ENCODE measurements around the gene GON4L.
"Not testable (repeated sequence)": the region's sequence is repeated elsewhere in the genome, so short reads cannot be mapped to it uniquely, and the experiment has no call there.

The GON4L gene

DNA sequence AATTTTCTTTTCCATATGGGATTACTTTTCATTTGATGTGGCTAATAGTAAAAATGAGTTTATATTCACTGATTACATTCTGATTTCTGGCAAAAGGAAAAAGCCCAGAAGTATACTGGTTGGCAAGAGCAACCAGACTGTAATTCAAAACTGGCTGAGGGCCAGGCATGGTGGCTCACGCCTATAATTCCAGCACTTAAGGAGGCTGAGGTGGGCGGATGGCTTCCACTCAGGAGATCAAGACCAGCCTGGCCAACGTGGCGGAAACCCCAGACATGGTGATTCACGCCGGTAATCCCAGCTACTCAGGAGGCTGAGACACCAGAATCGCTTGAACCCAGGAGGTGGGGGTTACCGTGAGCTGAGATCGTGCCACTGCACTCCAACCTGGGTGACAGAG is 16.8 kb upstream of the GON4L start:
- DNase-seq: no peak

DNA sequence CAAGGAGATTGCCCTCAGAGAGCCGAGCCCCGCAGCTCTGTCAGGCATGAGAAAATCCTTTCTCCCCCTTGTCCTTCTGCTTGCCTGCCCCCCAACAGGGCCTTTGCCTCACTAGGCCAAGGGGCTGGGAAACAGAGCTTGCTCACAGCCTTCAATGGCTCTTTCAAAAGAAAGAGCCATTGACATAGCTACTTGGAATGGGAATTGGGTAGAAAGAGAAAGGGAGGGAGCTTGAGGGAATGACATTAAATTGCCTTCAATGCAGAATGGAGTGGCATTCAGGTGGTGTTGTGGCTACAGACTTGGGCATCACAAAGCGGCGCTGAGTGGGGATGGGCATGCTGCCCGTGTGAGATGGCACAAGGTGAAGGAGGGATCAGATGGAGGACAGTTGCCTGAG is 15.5 kb upstream of the GON4L start:
- no peak for DNase-seq

DNA sequence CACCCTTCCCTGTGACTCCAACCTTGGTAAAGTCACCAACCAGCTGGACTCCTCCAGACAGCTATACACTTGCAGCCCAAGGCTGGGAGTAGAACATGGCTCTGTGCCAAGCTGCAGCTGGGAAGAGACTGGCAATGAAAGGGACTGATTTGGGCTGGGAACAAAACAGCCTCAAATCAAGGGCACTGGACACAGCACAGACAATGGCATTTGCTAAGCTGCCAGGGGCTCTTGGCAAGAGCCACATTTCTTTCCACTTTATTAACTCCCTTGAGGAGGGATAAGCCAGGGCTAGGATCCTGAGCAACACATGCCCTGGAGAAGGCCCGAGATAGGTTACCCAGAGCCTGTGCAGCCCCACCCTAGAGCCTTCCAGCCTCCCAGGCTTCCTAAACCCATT is 14.4 kb upstream of the GON4L start:
- no peak for DNase-seq

DNA sequence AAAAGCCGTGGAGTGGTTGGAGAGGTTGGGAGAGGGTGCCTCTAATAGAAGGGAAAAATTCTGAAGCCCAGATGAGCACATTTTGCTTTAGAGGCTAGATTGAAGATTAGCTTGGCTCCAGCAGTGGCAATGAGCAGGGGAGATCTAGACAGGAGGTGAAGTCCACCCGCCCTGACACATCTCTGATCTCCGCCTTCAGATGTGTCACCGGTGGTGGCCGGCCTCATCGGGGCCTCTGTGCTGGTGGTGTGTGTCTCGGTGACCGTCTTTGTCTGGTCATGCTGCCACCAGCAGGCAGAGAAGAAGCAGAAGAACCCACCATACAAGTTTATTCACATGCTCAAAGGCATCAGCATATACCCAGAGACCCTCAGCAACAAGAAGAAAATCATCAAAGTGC is 10.8 kb upstream of the GON4L start:
- DNase-seq: no peak

DNA sequence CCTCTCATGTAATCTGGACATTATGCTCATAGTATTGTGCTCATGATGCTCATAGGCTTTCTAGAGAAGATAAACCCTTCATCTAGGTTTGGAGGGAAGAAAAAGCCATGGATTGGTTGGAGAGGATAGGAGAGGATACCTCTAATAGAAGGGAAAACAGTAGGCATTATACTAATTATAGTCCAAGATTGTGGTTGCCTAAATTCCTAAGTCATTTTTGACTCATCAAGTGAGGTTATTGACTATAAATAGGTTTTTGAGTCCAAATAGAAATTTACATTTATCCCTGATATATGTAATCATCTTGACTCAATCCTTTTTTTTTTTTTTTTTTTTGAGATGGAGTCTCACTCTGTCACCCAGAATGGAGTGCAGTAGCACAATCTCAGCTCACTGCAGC is 7.4 kb upstream of the GON4L start:
- DNase-seq: no peak

DNA sequence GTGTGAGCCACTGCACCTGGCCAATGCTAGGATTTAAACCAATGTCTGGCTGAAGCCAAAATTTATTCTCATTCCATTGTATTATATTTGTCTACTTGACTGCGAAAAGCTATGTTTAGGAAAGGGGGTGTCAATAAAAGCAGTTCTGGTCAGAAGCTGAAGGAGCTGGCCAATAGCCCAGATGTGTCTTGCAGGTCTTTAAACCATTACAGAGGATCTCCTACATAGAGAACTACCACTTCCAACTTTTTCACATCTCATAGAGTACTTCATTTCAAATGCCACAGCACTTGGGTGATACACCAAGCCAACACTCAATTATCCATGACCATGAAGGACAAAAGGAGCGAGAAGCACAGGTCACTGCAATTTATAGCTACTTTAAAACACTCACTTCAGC is 4.9 kb upstream of the GON4L start:
- DNase-seq: no peak

DNA sequence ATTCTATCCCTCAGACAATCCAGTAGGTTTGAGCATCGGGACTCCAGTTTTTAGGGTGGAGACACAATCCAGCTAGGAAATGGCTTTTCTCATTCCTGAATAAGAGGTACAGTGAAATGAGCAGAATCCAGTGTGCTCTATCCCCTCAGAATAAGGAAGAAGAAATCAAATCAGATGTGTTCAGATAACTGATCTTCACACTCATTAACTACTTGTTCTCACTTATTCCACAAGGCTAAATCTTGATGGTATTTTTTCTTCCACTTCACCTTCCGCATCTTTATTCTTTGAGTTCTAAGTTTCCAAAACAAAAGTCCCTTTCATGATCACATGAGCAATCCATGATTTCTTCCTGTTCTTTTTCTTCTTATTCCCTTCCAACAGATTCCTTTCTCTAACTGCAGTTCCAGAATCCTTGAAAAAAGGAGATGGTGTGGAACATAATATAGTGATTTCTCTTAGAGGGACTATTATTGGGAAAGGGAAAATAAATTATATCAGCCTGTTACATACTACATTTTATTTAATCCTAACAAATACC is 4.0 kb upstream of the GON4L start:
- DNase-seq: no peak

DNA sequence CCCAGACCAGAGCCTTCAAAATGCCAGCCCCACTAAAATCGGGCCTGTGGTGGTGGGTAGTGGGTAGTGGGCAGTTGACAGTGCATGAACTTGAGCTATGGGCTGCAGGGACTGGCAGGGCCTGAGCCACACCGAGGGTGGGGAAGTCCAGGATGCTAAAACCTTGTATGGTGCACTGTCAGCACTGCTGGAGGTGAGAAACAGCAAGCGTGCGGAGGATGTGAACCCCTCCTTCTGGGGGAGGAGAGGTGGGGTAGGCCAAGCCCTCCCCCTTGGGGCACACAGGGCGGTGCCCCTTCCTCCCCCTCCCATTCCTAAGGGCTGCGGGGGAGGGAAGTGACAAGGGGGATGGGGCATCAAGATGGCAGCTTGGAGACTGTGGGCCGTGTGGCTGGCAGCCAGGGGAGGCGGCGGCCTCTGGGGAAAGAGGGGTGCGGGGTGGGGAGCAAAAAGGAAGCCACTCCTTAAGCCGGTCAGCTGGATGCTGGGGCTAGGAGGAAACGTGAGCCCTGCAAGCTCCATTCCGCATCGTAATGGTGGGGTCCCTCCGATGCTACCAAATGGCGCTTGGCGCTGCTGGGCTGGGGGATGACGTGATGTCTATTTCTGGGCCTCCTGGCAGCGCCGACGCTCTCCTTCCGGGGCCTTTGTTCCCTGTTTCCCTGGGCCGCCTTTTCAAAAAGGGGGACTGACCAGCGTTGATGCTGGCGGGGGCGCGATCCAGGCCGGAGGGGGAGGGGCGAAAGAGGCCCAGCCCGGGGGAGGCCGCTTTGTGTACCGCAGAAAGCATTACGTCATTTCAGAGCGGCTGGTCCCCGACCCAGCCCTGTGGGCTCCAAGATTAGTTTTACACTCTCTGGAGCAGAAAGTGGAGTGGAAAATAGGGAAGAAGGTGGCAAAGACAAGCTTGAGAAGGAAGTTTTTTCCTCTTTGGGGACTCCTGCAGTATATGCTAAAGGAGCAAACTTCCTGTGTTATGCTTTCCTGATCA is 3.2 kb upstream of the GON4L start:
- peak; percentile 62 for DNase-seq

DNA sequence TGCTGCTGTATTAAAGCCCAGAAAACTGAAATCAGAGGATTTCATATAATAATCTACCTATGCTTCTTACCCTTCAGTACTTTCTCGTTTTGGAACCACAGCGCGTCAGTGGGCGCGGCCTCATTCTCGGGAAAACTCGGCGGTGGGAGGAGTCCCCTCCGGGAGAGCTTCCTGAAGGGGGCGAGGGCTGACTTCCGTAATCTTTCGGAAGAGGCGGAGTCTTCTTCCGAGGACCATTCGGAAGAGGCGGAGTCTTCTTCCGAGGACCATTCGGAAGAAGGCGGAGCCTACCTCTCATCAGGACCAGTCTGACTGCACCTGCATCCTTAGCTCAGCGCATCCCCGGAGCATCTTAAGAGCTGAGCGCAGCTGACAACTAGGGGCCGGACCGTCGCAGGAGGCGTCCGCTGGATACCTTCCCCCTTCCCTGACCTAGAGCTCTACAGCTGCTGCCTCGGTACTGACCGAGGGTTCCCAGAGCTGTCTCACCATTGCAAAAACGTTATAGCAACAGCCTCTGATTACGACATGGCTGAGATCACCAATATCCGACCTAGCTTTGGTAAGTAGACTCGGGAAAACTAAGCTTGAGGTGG is 2.3 kb upstream of the GON4L start, which contains the start of gene SYT11:
SYT11 (plus strand) TSS at position 334 of the 596 bp plus-strand sequence; CDS start at position 529, 195 bp downstream.
- DNase-seq: peak; percentile 97

DNA sequence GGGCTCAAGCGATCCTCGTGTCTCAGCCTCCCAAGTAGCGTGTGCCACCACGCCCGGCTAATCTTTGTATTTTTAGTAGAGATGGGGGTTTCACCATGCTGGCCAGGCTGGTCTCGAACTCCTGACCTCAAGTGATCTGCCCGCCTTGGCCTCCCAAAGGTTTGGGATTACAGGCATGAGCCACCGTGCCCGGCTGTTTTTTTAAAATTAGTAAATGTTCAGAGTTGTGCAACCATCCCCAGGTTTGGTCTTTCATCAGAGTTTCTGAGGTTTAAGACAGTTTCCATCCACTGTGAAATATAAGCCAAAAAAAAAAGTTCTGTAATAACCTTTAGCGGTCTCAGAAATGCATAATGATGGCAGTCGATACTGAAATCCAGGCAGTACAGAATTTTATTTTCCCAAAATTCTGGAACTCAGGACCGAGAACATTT is 1.8 kb upstream of the GON4L start:
- DNase-seq: peak; percentile 50

DNA sequence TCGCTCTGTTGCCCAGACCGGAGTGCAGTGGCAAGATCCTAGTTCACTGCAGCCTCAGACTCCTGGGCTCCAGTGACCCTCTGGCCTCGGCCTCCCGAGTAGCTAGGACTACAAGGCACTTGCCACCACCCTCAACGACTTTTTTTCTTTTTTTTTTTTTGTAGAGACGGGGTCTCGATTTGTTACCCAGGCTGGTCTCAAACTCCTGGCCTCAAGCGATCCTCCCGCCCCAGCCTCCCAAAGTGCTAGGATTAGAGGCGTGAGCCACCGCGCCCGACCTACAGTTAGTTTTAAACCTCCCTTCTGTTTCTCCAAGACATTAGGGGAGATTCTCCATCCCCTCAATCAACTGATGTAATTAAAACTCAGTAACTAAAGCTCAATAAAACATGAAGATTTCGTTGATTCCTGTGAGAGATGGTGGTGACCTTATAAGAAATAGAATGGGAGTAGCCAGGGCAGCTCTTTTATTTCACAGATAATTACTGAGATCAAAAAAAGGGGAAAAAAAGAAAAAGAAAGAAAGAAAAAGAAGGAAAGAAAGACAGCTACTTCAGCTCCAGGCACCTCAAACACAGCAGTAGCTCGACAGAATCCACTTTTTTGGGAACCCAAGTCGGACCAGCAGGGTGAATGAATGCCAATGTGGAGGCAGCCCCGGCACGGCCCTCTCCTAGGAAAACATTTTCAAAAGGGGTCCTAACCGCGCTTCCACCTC is 598 bp downstream of the GON4L start:
- DNase-seq: no peak

DNA sequence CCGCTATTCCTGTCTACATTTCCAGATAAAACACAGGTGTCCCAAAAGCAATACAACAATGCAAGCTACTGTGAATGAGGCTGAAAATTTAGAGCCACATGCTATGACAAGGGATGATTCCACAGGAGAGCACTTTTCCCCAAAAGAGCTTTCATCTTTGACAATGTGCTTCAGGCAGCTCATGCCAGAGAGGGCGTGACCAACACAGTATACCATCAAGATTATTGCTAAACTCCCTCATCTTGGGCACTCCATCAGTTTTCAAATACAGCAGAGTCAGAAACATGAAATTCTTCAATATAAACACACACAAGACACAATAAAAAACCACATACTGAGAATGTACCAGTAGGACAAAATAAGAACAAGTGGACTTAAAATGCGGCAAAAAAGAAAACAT is 6.7 kb downstream of the GON4L start:
- DNase-seq: no peak

DNA sequence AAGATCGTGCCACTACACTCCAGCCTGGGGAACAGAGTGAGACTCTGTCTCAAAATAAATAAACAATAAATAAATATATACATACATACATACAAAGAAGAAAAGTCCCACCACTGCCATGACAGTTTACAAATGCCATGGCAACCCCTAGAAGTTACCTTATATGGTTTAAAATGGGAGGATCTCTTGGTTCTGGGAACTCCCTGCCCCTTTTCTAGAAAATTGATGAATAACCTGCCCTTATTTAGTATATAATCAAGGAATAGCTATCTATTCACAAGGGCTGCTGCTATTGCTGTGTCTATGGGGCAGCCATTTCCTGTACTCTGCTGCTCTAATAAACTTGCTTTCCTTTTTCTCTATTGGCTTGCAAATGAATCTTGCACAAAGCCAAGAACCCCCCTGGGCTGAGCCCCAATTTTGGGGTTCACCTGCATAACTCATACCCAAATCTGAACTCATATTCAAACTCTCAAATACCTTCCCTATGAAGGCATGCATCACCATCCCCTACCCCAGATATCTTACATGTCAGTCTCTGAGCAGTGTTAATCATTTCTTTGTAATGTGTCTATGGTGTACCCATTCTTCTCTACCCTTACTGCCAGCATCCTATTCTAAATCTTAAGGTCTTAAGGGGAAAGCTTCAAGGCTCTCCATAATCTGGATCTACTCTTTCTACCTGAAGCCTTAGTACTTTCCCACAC is 9.0 kb downstream of the GON4L start:
- no peak for DNase-seq

DNA sequence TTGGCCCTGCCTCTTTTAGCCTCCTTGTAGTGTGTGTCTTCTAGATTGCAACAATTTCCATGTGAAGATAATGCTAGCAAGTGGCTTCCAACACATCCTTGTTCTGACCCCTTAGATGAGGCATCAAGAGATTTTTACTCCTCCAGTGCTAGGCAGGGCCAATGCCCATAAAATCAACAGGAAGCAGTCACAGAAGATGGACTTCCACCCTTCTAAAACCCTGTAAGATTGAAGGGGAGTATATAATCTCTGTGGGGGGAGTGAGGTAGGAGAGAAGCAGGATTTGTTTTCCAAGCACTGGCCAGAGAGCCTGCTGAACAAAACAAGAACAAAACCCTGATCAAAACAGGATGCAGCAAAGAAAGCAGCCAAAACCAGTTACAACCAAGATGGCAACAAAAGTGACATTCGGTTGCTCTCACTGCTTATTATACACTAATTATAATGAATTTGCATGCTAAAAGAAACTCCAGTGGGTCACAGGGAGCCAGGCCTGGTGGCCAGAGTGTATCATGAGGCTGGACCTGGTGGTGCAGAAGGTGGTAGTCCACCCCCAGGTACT is 12.1 kb downstream of the GON4L start:
- no peak for DNase-seq

DNA sequence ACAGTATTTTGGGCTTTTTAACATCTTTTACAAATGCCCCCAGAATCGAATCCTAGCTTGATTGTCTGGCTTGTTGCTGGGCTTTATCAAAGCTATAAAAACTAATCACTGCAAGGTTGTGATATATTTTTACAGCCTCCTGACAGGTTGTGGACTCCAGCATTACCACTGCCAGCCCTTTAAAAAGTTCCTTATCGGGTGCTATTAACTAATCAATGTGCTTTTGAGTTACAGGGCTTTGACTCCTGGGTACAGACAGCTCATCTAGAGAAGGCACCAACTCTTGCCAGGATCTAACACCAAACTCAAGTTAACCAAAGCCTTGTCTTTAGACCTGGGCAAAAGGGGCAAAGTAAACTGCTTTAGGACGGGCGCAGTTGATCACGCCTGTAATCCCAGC is 16.6 kb downstream of the GON4L start:
- DNase-seq: no peak

DNA sequence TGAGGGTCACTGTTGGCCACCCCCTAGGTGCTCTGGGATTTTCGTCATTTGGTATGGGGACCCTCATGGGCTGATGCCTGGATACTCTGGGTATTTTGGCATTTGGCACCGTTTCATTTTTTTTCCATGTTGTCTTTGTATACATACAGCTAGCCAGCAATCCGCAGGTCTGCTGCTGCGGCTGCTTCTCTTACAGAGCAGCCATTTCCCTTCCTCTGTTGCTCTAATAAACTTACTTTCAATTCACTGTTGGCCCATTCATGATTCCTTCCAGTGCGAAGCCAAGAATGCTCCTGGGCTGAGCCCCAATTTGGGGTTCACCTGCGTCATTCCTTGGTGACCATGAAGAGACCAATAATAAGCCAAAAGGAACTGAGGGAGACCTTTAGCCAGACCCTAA is 21.5 kb downstream of the GON4L start:
- no peak for DNase-seq

DNA sequence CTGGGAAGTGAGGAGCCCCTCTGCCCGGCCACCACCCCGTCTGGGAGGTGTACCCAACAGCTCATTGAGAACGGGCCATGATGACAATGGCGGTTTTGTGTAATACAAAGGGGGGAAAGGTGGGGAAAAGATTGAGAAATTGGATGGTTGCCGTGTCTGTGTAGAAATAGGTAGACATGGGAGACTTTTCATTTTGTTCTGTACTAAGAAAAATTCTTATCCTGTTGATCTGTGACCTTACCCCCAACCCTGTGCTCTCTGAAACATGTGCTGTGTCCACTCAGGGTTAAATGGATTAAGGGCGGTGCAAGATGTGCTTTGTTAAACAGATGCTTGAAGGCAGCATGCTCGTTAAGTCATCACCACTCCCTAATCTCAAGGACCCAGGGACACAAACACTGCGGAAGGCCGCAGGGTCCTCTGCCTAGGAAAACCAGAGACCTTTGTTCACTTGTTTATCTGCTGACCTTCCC is 22.1 kb downstream of the GON4L start:
- DNase-seq: not testable (repeated sequence)

DNA sequence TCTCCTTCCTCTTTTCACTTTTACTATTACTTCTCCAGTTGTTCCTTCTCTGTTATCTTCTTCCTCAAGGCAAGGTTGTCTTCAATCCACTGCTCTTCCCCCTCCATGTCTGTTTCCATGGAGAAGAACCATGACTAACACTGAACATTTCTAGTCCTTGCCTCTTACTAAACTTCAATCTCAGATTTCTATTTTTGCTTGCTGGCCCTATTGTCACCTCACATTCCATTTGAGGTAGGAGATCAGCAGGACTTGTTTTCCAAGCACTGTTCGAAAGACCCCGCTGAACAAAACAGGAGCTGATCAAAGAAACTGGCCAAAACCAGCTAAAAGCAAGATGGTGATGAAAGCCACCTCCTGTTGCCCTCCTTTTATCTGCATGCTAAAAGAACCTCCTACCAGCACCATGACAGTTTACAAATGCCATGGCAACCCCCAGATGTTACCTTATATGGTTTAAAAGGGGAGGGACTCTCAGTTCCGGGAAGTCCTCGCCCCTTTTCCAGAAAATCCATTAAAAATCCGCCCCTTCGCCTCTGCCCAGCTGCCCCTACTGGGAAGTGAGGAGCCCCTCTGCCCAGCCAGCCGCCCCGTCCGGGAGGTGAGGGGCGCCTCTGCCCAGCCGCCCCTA is 22.6 kb downstream of the GON4L start:
- no peak for DNase-seq

DNA sequence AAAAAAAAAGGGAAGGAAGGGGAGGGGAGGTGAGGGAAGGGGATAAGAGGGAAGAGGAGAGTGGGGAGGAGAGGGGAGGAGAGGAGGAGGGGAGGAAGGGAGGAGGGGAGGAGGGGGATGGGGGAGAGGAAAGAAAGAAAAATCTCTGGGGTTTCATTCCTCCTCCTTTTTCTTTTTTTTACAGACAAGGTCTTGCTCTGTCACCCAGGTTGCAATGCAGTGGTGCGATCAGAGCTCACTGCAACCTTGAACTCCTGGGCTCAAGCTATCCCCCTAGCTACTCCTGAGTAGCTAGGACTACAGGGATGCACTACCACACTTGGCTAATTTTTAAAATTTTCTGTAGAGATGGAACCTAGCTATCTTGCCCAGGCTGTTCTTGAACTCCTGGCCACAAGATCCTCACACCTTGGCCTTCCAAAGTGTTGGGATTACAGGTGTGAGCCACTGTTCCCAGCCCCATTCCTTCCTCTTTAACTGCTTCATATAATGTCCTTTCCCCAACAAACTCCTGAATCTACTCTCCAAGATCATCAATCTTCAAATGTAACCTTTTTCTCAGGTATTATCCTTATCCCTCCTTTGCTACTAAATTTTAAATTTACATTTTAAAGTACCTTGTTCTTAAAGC is 23.2 kb downstream of the GON4L start:
- DNase-seq: no peak

DNA sequence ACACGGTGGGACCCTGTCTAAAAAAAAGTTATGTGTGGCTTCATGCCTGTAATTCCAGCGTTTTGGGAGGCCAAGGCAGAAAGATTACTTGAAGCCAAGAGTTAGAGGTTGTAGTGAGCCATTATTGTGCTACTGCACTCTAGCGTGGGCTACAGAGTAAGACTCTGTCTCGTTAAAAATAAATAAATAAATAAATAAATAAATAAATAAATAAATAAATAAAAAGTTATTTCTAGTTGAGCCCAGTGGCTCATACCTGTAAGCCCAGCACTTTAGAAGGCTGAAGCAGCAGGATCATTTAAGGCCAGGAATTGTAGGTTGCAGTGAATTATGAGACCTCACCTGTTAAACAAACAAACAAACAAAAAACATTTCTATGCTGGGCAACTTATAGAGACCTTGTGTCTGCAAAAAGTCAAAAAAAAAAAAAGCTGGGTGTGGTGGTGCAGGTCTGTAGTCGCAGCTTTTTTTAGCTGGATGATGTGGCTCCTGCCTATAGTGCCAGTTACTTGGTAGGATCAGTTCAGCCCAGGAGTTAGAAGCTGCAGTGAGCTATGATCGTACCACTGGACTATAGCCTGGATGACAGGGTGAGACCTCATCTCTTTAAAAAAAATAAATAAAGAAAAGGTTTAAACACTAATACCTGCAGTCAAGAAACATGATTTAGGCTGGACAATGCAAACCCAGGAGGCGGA is 25.6 kb downstream of the GON4L start:
- DNase-seq: no peak

DNA sequence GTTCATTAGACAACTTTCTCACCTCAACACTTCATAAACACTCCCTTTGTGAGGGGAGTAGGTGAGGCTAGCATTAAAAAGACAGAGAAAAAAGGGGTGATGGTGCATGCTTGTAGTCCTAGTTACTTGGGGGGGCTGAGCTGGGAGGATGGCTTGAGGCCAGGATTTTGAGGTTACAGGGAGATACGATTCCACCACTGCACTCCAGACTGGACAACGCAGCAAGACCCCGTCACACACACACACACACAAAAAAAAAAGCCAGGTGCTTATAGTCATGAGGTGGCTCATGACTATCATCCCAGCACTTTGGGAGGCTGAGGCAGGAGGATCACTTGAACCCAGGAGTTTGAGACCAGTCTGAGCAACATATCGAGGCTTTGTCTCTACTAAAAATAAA is 29.6 kb downstream of the GON4L start:
- no peak for DNase-seq
